ENCODE results near the gene ABHD16A.

- no peak for TF ChIP-seq CTCF (IDR thresholded peaks at IDR 0.05; ENCODE audit: poor library complexity, severe bottlenecking)
- TF ChIP-seq EZH2 (IDR thresholded peaks at IDR 0.05; ENCODE audit: borderline replicate concordance, insufficient read depth, low read length, poor library complexity, severe bottlenecking) = no peak
- TF ChIP-seq SMC3 (conservative IDR thresholded peaks at IDR 0.05; ENCODE audit: poor library complexity) = no peak
- TF ChIP-seq TAF1 (IDR thresholded peaks at IDR 0.05; ENCODE audit: low read depth) = no peak
- TF ChIP-seq RAD21 (conservative IDR thresholded peaks at IDR 0.05) = no peak
- no peak for TF ChIP-seq MXI1 (conservative IDR thresholded peaks at IDR 0.05; ENCODE audit: poor library complexity, severe bottlenecking)
- TF ChIP-seq POLR2AphosphoS5 (IDR thresholded peaks at IDR 0.05) = no peak
- no peak for TF ChIP-seq EP300 (conservative IDR thresholded peaks at IDR 0.05; ENCODE audit: poor library complexity, severe bottlenecking)
Measured at GRCh38 chr6:31676322-31676903, 26.7 kb downstream of the ABHD16A start.

Measured in neural cell (in vitro differentiated cells).